Stimulated activated CD8-positive, alpha-beta memory T cell treated with anti-CD3 and anti-CD28 coated beads, Interleukin-2, amount 100 ng/mL, for 1 hour (primary cell): ENCODE measurements around the gene XYLT1.
"Not testable (repeated sequence)": the region's sequence is repeated elsewhere in the genome, so short reads cannot be mapped to it uniquely, and the experiment has no call there.

Experiments
- DNase-seq, 2 donors: peaks; one replicate each; pipeline ENCODE4 v3.0.0-alpha.2; 2020; ENCODE audit warnings: low read depth in 2 of 2

Gene XYLT1

DNA sequence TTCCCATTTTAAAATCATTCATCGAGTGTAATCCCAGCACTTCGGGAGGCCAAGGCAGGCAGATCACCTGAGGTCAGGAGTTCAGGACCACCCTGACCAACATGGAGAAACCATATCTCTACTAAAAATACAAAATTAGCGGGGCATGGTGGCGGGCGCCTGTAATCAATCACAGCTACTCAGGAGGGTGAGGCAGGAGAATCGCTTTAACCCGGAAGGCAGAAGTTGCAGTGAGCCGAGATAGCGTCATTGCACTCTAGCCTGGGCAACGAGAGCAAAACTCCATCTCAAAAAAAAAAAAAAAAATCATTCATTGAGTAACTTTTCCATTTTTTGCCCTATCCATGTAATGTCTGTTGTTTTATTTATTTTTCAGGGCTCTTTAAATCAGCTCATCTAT lies 135.4 kb downstream of the XYLT1 start:
- DNase-seq = not testable (repeated sequence)

DNA sequence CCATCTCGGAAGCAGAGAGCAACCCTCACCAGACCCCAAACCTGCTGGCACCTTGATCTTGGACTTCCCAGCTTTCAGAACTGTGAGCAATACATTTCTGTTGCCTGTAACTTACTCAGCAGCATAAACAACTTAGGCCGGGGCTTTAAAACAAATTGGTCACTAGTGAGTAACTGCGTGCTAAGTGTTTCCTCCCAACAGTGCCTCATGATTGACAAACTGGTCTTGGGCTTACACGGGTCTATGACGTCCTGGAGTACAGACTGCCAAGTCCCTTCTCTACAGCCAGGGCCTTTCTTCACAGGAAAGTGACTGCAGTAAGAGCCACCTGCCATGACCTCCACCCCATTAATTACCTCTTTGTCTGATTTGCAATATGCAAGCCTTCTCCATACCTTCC lies 136.7 kb downstream of the XYLT1 start:
- no peak for DNase-seq

DNA sequence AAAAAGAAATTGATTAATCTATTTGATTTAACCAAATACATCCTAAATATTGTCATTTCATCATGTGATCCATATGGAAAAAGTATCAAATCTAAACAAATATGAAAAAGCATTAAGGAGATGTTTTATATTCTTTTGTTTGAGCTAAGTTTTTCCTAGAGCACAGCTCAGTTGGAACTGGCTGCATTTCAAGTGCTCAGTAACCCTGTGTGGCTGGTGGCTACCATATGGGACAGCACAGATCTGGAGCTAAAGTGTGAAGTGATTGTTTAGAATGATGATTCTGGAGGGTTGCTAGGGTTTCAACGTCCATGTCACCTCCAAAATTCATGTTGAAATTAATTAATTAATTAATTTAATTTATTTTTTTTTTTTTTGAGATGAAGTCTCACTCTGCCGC lies 137.5 kb downstream of the XYLT1 start:
- DNase-seq = no peak

DNA sequence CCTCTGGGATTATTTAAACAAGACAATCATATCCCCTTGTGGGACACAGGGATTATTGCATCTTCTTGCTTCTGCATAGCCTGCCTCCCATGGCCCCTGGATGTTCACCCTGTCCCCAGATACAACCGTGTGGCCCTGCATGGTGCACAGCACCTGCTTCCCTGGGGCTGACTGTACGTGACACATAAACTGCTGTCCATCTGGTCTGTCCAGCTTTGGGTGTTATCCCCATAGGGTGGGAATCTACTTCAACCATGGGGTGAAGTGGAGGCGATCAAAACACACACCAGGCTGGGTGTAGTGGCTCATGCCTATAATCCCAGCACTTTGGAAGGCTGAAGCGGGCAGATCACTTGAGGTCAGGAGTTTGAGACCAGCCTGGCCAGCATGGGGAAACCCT lies 138.8 kb downstream of the XYLT1 start:
- DNase-seq = no peak

DNA sequence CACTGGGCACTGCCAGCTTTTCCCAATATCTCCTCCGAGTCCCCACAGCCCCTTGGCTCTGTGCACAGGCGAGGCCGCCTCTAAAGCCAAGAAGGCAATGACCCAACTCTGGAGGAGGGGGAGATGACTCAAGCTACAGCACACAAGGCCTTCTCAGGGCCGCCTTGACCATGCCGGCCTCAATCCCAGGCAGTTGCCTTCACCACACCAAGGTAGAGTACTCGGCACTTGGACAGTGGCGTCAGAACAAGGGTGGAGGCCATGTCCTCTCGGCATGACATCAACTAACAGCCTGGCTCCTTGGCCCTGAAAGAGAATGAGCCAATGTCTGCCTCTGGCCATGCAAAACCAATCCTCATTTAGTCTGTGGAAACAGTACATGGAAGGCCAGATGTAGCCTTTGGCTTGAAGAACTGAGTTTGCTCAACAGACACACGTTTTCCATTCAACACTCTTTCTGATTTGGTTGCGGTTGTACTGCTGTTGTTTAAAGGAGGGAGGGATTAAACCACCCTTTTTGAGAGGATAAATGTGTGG lies 139.6 kb downstream of the XYLT1 start:
- DNase-seq = no peak

DNA sequence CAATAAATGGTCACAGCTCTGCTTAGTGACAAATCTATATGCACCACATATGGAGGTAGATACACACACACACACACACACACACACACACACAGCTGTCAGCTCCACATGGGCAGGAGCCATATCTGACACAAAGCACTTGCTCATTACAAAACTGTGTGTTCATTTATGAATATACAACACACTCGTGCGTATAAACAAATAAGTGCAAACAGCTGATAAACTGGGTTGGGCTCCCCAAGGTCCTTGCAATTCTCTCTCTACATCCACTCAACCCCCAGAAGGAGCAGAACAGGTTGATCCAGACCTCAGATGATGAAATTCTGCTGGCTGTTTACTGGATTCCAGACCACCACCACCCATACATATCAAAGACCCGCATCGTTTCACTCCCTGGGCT lies 140.7 kb downstream of the XYLT1 start:
- DNase-seq = no peak

DNA sequence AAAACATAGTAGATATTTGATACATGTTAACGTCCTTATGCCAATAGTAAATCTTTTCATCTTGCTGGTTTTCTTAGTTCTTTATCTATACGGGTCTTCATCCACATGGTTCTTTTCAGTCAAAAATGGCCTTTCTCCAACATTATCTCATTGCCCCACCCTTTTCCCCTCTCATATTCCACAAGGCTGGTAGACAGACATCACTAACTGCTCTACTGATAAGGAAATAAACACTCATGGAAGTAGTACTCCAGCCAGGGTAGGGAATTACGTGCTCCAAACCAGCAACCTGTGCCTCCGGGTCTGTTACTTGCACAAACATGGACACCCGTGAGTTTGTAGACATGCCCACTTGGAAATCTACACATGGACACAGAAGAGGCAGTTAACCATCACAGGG lies 141.4 kb downstream of the XYLT1 start:
- DNase-seq = no peak

DNA sequence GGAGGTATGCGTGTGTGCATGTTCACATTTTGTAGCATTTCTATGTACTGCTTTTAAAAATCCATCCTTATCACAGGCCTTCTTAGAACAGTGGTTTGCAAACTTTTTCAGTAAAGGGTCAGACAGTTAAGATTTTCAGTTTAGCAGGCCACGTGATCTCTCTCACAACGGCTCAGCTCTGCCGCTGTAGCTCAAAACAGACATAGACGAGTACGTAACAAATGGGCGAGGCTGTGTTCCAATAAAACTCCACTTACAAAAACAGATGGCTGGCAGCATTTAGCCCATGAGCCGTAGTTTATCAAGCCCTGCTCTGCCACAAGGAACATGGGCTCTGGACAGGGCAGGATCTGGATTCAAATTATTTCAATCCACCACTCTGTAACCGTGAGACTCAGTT lies 141.8 kb downstream of the XYLT1 start:
- no peak for DNase-seq

DNA sequence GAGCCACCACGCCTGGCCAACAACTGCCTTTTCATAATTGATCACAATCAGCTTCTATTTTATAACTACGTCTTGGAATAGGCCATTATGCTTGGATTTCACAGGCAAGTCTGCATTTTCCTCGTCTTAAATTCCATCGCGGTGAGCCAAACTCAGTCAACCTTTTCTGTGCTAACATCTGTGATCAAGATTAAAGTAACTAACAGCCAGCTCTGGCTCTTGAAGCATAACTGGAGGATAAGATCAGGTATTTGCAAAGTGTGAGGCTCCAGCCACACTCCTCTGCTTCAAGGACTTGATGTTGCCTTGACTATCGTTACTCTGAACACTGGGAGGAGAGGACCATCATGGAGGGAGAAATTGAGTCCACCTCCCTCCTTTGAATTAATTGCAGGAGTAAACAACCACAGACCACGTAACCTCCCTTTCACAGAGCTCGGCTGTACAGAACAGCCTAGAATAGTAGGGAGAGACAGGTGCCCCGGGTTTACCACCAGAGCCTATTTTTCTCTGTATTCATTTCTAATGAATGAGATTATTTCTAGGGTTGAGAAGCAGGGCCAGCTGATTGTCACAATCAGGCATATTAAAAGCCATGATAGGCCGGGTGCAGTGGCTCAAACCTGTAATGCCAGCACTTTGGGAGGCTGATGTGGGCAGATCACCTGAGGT lies 143.0 kb downstream of the XYLT1 start:
- DNase-seq = no peak

DNA sequence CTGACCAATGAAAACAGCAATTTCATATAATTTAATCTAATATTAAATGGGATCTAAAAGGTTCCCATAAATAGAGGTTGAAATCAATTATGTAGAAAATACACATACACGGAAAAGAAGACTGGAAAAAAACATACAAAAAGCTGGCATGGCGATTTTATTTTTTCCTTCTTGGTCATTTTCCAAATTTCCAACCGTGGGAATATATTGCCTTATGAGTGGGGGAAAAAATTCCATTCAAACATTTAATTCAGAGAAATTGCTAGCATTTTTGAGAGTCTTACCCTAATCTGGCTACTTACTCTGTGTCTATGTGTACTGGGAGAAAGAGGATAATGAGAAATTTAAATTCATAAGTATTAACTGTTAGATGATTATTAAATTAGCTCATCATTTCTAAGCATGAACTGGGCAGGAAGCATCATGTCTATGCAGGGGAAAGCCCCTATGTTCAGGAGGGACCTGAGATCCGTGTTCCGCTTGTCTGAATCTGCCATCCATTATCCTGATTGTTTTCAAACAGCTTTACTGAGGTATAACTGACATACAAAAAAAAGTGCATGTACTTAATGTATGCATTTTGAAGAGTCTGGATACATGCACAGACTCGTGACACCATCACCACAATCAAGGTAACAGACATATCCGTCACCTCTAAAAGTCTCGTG lies 145.2 kb downstream of the XYLT1 start:
- DNase-seq = no peak

DNA sequence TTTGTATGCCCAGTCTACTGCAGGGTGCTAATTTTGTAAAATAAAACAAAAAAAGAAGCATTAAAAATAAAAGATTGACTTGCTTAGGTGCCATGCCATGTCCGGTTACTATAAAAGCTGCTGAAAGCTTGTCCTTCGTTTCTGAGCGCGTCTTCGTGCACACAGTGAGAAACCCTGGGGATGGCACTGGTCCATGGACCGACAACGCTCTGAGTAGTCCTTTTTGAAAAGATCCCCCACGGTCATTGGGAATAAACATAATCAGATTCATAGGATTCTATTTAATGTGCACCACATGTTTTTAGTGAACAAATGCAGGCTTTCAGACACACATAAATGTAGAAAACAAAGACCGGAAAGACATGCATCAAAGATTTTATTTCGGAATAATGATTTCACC lies 146.3 kb downstream of the XYLT1 start:
- no peak for DNase-seq

DNA sequence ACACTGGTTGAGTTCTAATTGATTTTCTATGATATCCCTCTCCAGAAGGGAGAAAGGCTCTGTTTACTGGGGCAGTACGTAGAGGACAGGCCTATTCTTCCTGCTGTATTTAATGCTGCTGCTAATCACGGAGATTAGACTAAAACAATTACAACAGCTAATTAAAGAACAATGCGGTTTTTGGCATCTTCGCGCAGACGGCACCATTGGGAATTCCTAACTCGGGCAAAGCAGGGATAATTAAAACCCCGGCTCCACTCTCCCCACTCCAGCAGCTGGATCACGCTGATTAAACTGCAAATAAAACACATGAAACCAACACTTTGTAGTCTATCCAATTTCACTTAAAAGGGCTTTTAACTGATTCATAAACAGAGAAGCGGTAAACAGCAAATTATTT lies 147.6 kb downstream of the XYLT1 start:
- no peak for DNase-seq

DNA sequence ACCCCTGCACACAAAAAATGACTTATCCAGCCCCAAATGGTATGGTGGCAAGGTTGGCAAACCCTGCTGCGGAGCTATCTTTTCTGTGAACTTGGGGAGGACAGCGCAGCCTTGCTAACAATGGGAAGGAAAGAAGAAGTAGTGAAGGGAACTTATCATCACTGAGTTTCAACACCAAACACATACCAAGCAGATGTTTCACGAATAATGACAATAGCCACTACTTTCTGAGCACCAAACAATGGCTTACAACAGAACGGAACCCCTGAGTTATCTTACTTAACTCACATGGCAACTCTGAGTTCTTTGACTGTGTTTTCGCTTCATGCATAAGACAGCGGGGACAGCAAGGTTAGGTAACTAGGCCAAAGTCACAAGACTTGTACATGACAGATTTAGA lies 148.9 kb downstream of the XYLT1 start:
- no peak for DNase-seq

DNA sequence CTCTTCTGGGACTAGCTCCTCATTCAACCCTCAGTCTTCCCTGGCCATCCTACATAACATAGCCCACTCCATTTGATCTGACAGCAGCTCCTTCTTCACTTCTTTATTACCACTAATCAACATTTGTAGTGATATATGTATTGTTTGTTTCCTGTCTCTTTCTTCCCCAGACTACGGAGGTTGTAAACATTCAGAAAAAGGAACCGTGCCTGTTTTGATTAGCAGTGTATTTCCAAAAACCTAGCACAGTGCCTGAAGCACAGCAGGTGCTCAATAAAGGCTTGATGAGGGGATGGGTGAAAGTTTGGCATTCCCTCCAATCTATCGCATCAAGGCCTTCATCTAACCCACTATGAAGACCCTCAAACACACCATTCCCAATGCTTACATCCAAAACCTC lies 150.8 kb downstream of the XYLT1 start:
- no peak for DNase-seq

DNA sequence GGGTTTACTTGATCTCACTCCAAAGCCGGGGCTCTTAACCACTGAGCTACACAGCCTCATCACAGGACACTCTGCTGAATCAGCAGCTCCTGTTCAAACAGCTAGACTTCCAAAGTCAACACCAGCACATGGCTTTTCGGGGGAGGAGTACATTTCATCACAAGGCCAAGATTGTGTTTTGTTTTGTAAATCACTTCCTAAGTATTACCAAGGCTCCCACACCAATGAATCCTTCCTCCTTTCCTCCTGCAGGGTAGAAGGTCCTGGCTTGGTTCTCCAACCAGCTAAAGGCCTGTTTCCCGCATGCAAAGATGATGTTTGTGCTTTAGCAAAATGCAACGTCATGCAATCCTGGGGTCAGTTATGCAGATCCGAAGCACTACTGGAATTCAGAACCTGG lies 152.5 kb downstream of the XYLT1 start:
- no peak for DNase-seq

DNA sequence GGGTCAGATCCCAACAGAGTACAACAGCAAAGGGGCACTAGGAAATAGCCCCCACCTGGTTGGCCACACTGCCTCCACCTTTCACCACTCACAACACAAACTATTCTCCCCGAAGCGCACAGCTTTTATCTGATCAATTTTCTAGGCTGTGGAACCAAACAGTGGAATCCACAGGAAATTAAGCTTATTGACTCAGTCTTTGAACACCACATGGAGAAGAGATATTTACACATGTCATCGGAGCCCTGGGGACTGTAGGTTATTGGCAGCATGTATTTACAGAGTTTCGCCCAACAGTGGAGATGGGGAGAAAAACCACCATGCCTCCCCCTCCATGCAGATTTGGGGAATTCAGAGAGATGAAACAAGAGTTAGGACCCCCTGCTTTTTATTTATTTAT lies 154.8 kb downstream of the XYLT1 start:
- DNase-seq = no peak

DNA sequence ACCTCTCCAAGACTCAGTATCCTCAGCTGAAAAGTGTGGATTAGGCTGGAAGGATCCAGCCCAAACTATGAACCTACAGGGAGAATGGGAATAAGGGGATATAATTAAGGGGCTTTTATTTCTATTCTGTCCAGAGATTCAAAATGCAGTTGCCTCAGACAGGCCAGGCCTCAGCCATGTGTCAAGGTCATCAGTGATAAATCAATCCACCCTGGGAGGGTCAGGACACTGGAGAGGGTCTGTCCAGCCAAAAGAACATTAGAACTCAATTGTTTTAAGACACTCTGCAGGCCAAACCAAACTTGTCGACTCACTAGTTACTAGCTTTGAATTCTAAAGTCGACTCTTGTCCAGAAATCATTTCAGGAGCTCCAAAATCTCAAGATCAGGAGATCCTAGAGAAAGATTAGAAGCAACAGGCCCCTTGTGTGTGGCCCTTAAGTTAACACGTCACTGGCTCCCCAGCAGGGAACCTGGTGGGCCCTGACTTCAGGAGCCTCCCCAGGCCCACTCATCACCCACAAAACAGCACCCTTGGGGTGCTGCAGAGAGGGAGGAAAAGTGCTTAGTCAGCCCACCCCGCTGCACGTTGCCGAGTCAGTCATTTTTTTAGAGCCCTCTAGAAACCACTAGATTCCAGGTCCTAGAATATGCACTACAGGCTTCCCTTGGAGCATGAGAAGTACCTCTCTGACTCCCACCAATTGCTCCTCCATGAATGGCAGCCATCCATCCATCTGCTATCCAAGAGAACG lies 156.8 kb downstream of the XYLT1 start:
- DNase-seq = no peak

DNA sequence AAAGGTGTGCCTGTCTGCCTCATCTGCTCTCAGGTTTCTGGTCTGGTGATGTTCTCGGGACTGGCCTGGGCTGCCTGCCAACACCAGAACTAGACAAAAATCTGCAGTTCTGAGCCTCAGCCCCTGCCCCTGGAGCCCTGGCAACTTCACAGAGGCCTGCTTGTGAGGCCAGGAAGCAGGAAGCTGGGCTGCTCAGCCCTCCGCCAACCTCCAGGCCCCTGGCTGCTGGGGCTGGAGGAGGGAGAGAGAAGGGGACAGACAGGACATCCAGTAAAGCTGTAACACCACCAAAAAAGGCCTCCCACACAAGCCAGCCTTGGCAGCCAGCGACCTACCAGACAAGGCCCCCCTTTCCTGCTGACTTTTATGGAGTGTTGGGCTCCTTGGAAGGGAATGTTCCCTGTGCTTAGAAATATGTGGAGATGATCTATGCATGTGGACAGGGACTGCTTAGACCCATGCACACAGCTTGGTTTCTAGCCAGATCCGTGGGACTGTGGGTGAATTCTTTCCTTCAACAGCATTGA lies 157.6 kb downstream of the XYLT1 start:
- DNase-seq = no peak

DNA sequence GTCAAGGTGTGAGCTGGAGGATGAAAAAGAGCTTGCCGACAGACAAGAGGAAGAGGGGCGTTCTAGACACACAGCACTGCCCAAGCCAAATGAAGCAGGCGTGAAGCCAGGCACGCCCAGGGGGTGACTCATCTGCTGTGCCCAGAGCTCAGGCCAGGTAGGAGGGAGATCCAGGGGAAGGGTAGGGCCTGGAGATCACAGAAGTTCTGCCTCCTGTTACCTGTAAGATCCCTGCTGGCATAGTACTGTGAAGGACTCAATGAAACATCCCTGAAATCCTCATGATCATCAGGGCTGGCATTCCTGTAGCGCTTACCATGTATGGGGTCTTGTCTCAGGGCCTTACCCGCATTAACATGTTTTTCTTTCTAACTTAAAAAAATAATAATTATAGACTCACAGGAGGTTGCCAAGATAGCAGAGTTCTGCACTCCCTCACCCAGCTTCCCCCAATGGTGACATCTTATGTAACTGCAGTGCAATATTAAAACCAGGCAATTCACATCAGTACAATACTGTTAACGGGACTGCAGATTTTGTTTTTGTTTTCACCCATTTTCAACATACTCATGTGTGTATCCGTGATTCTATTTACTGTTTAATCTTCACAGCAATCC lies 158.6 kb downstream of the XYLT1 start:
- no peak for DNase-seq

DNA sequence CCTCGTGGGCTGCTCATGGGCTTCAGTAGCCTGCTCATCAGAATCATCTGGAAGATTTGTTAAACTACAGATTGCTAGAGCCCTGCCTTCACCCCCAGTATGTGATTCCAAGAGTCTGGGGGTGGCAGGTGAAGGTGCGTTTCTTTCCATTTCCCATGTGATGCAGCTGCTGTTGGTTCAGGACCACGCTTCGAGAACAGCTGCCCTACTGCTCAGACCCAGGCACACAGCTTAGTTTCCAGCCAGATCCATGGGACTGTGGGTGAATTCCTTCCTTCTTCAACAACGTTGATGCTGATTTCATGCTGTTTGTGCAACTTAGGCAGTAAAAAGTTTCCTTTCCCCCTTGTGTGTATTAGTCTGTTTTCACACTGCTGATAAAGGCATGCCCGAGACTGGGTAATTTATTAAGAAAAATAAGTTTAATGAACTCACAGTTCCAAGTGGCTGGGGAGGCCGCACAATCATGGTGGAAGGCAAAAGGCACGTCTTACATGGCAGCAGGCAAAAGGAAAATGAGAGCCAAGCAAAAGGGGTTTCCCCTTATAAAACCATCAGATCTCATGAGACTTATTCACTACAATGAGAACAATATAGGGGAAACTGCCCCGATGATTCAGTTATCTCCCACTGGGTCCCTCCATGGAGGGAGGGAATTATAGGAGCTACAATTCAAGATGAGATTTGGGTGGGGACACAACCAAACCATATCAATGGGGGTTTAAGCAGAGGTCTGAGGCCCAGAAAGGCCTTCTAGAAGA lies 159.2 kb downstream of the XYLT1 start:
- no peak for DNase-seq

DNA sequence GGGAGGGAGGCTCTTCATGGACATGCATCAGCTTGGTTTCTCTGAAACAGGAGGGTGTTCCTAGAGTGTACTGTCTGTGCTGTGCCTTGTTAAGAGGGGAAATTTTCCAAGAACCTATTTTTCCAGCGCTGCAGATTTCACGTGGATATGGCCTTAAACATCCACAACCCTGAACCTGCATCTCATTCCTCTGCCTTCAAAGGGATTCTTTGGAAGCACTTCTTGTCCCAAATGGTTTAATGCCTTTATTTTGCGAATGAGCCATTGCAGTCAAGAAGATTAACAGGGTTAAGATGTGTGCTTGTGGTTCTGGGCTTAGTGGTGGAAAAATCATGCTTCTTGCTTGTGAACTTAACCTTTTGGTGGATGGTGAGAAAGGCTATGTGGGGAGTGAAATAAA lies 161.2 kb downstream of the XYLT1 start:
- DNase-seq = no peak
